Muscle of leg (tissue), 11 donors: ENCODE data around the gene PPP2R2B. TPM values are rescaled to one million over a fixed set of nuclear protein-coding genes. Genes with fewer than 3 reads are reported as not detected.

ENCODE experiments used
- DNase-seq: peaks from one replicate; pipeline ENCODE4 v3.0.0; 2013
- H3K27ac ChIP-seq: one replicate; pipeline ENCODE4 v1.5.1; 2013; ENCODE audit warnings: mild to moderate bottlenecking, low read length, control low read depth
- H3K27me3 ChIP-seq: one replicate; pipeline ENCODE4 v1.6.1; 2013; ENCODE audit warnings: low read length; ENCODE audit not compliant: control insufficient read depth, insufficient read depth
- H3K36me3 ChIP-seq: one replicate; pipeline ENCODE4 v1.6.1; 2013; ENCODE audit warnings: low read length; ENCODE audit not compliant: control insufficient read depth, insufficient read depth
- H3K4me1 ChIP-seq: one replicate; pipeline ENCODE4 v1.6.1; 2013; ENCODE audit warnings: low read length; ENCODE audit not compliant: control insufficient read depth, insufficient read depth
- H3K4me3 ChIP-seq: one replicate; pipeline ENCODE4 v1.5.1; 2013; ENCODE audit warnings: low read length, control low read depth
- H3K9me3 ChIP-seq: replicated peaks from 2 replicates; pipeline ENCODE4 v1.6.1; 2013; ENCODE audit warnings: low read depth, low read length; ENCODE audit not compliant: control insufficient read depth
- WGBS: methylation state at CpG from one replicate; pipeline ENCODE4 v1.1.5; 2013; ENCODE audit warnings: missing lambda C conversion rate; ENCODE audit not compliant: insufficient coverage; 5-methylcytosine and 5-hydroxymethylcytosine counted together
- polyA plus RNA-seq, 8 donors: library from polyadenylated mRNA; unstranded; fragments of 120-200 nt; gene quantifications; one replicate each; pipeline versions ENCODE4 v1.2.1 to v1.2.3, GENCODE V29; 2013; ENCODE audit warnings: inconsistent platforms in 1 of 8, low replicate concordance in 1 of 8; ENCODE audit not compliant: insufficient read length in 8 of 8, insufficient read depth in 1 of 8
- total RNA-seq: library from RNA; stranded (reverse); fragments of 120-200 nt; gene quantifications from one replicate; pipeline ENCODE4 v1.2.4, GENCODE V29; 2013

Gene PPP2R2B
- total and polyA plus RNA-seq, 9 donors = 0.63 to 4.2 (median 1.5) TPM

GRCh38 chr5:146832985-146833732, 45.4 kb downstream of the PPP2R2B start:
- no CpG with 5 or more reads among the region's 3 CpGs for WGBS
- Histone ChIP-seq H3K4me1 (no peaks in the 10 kb centered on the region), H3K27ac (no peak overlapping the region), H3K9me3 (no peaks in the 10 kb centered on the region), H3K27me3 (no peaks in the 10 kb centered on the region), H3K4me3 (no peak overlapping the region), H3K36me3 (no peaks in the 10 kb centered on the region)
- DNase-seq = no peak

DNA sequence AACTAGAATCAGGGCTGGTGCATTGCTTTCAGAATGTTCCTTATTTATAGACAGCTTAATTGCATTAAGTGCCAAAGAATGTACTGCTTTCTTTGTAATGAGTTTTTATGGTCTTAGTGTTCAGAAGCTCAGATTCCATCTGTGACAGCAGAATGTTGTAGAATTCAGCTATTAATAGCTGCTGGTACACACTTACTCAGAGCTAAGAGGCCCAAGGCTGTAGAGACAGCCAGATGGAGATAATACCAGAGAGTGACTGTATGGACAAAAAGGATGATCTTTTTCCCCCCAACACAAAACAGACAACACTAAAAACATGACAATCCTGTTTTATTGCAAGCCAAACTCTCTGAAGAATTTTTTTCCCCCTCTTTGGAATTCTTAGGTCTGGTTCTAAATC, 50.2 kb downstream of the PPP2R2B start:
- no peak overlapping the region for H3K4me3 ChIP-seq
- DNase-seq = no peak

DNA sequence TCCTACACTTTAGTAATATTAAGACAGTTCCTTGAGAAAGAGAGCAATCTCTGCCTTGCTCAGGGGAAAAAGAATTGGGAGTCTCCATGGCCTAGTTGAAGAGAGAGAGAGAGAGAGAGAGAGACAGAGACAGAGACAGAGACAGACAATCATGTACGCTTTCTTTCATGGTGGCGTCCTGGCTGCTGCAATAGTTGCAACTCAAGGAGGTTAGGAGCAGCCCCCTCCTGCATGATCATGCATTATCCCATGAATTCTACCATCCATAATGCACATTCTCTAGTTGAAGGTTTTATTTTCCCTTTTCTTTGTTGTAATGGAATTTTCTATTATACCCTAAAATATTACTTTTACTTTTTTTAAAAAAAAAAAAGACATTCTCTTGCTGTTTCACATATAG, 50.7 kb downstream of the PPP2R2B start:
- Histone ChIP-seq H3K27me3 (no peaks in the 10 kb centered on the region), H3K27ac (no peak overlapping the region), H3K36me3 (no peaks in the 10 kb centered on the region), H3K9me3 (no peaks in the 10 kb centered on the region), H3K4me1 (no peaks in the 10 kb centered on the region), H3K4me3 (no peak overlapping the region)
- no peak for DNase-seq
- no CpG with 5 or more reads among the region's 2 CpGs for WGBS

More for the DNA sequence above, 50.2 kb downstream of the PPP2R2B start:
- H3K9me3 ChIP-seq = no peaks in the 10 kb centered on the region
- no peaks in the 10 kb centered on the region for H3K36me3 ChIP-seq
- H3K27me3 ChIP-seq = no peaks in the 10 kb centered on the region
- H3K4me1 ChIP-seq = no peaks in the 10 kb centered on the region
- H3K27ac ChIP-seq = no peak overlapping the region

DNA sequence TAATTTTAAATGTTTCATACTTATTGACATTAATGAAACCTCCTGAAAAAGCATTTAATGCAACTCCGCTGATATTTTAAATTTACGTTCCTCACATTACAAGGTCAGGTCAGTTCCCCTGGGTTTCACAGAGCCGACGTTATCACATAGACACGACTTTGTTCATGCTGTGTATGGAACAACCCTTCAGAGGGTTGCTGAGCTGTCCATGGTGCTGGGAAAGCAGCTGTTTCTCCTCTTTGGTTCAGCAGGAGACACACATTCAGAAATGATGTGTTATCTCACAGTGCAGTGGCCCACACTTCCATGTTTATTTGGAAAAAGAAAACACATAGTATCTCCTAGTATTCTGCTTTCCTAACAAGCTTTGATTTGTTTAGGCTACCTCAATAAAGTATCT, 53.5 kb downstream of the PPP2R2B start:
- Histone ChIP-seq H3K4me1 (no peaks in the 10 kb centered on the region), H3K4me3 (no peak overlapping the region), H3K9me3 (no peaks in the 10 kb centered on the region), H3K27ac (no peak overlapping the region), H3K27me3 (no peaks in the 10 kb centered on the region), H3K36me3 (no peaks in the 10 kb centered on the region)
- WGBS = 31% methylated on average over 5 of the region's 5 CpGs
- DNase-seq = peak; percentile 54

DNA sequence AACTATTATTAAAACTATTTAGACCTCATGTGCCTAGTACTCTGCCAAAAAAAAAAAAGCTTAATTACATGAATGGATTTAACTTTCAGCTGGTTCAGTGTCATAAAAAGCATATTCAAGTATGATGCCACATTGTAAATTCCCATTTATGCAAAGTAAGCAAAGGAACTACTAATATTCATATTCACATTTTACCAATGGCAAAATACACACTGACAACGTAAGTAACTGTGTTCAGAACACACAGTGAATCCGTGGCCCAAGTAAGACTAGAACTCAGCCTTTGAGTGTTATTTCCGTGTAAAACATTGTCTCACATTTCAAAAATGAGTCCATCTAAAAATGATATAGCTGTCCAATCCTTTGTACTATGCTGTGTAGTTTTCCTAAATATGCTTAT, 56.8 kb downstream of the PPP2R2B start:
- DNase-seq = no peak
- Histone ChIP-seq H3K27me3 (no peaks in the 10 kb centered on the region), H3K36me3 (no peaks in the 10 kb centered on the region), H3K9me3 (no peaks in the 10 kb centered on the region), H3K27ac (no peak overlapping the region), H3K4me1 (no peaks in the 10 kb centered on the region), H3K4me3 (no peak overlapping the region)
- WGBS = no CpG with 5 or more reads among the region's 3 CpGs

GRCh38 chr5:146820987-146821386, 57.6 kb downstream of the PPP2R2B start:
- whole genome bisulfite sequencing = 84% methylated on average over 3 of the region's 3 CpGs
- H3K4me1 ChIP-seq = no peaks in the 10 kb centered on the region

GRCh38 chr5:146818822-146819221, 59.7 kb downstream of the PPP2R2B start:
- no peak overlapping the region for H3K4me3 ChIP-seq
- no peak for DNase-seq
- no peaks in the 10 kb centered on the region for H3K27me3 ChIP-seq
- H3K9me3 ChIP-seq = no peaks in the 10 kb centered on the region
- no peak overlapping the region for H3K27ac ChIP-seq
- H3K36me3 ChIP-seq = no peaks in the 10 kb centered on the region
- no peaks in the 10 kb centered on the region for H3K4me1 ChIP-seq
- WGBS = no CpG with 5 or more reads among the region's 2 CpGs

More at GRCh38 chr5:146820987-146821386, 57.6 kb downstream of the PPP2R2B start:
- Histone ChIP-seq H3K9me3 (no peaks in the 10 kb centered on the region), H3K36me3 (no peaks in the 10 kb centered on the region), H3K27ac (no peak overlapping the region), H3K4me3 (no peak overlapping the region), H3K27me3 (no peaks in the 10 kb centered on the region)
- DNase-seq = no peak

DNA sequence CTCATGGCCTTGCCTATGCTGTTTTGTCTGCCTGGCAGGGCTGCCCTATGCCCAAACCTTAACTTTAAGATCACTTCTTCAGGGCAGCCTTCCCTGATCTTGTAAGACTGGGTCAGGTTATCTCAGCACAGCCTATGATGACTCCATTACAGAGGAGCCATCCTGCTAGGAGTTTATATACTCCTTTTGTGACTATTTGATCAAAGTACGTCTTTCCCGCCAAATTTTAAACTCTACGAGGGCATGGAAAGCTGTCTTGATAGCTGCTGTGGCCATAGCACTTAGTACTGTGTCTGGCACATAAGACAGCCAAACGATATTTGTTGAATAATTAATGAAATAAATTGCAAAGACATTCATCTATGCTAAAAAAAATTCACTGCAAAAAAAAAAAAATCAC, 60.6 kb downstream of the PPP2R2B start:
- Histone ChIP-seq H3K4me1 (no peaks in the 10 kb centered on the region), H3K36me3 (no peaks in the 10 kb centered on the region), H3K4me3 (no peak overlapping the region), H3K9me3 (no peaks in the 10 kb centered on the region), H3K27ac (no peak overlapping the region), H3K27me3 (no peaks in the 10 kb centered on the region)
- no peak for DNase-seq
- WGBS = no CpG with 5 or more reads among the region's 4 CpGs

- Histone ChIP-seq H3K4me1 (no peaks in the 10 kb centered on the region), H3K4me3 (no peak overlapping the region), H3K27ac (no peak overlapping the region), H3K9me3 (no peaks in the 10 kb centered on the region), H3K36me3 (no peaks in the 10 kb centered on the region), H3K27me3 (no peaks in the 10 kb centered on the region)
- WGBS = no CpG with 5 or more reads among the region's 1 CpG
- no peak for DNase-seq
Observed at GRCh38 chr5:146816775-146817387, 61.7 kb downstream of the PPP2R2B start.

- no peaks in the 10 kb centered on the region for H3K27me3 ChIP-seq
- H3K9me3 ChIP-seq = no peaks in the 10 kb centered on the region
- no peak overlapping the region for H3K27ac ChIP-seq
- 50% methylated on average over 1 of the region's 3 CpGs for WGBS
- H3K36me3 ChIP-seq = no peaks in the 10 kb centered on the region
- no peaks in the 10 kb centered on the region for H3K4me1 ChIP-seq
- H3K4me3 ChIP-seq = no peak overlapping the region
- no peak for DNase-seq
Observed at GRCh38 chr5:146815411-146815810, 63.1 kb downstream of the PPP2R2B start.
